Neural cell (in vitro differentiated cells): ENCODE data around the gene IQCK.

Experiments
- CTCF ChIP-seq: fragments of 450-650 bp; IDR thresholded peaks from 2 replicates; pipeline ENCODE4 v1.5.1; 2014; ENCODE audit warnings: antibody characterized with exemption, mild to moderate bottlenecking, moderate library complexity; ENCODE audit not compliant: poor library complexity, severe bottlenecking
- EP300 ChIP-seq: fragments of 450-650 bp; conservative IDR thresholded peaks from 2 replicates; pipeline ENCODE4 v1.6.1; 2014; ENCODE audit warnings: antibody characterized with exemption, mild to moderate bottlenecking, moderate library complexity; ENCODE audit not compliant: poor library complexity, severe bottlenecking
- POLR2AphosphoS5 ChIP-seq: IDR thresholded peaks from 2 replicates; pipeline ENCODE4 v1.6.1; 2012
- RAD21 ChIP-seq: fragments of 450-650 bp; conservative IDR thresholded peaks from 2 replicates; pipeline ENCODE4 v1.6.1; 2014; ENCODE audit warnings: antibody characterized with exemption, mild to moderate bottlenecking, moderate library complexity

DNA sequence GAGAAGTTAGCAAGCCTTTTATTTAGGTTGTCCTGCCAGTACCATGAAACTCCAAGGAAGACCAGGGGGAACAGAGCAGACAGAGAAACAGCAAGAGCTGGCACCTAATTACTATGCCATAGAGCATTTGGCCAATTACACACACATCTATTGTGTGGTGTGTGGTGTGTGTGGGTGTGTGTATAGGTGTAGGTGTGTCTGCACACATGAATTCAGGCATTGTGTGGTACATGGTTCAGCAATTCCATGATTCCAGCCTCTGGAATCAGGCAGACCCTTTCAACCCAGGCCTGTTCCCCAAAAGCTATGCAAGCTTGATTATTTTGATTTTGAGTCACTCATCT, 25.7 kb downstream of the IQCK start:
- TF ChIP-seq CTCF (no peak), EP300 (no peak), POLR2AphosphoS5 (no peak), RAD21 (no peak)
